ENCODE data around the gene UBE2E3. TPM values are rescaled to one million over a fixed set of nuclear protein-coding genes. Genes with fewer than 3 reads are reported as not detected.
"Not testable (repeated sequence)": the region's sequence is repeated elsewhere in the genome, so short reads cannot be mapped to it uniquely, and the experiment has no call there.

UBE2E3 gene
- total RNA-seq, 4 donors from 2014 or later = 23.6 to 65.4 (median 49.0) TPM

- intact Hi-C loops (cut with DNase I) = no loop called here
- no peak for DNase-seq
- H3K4me1 ChIP-seq = no peaks in the 10 kb centered on the region
- no peaks in the 10 kb centered on the region for H3K36me3 ChIP-seq
- no peaks in the 10 kb centered on the region for H3K27me3 ChIP-seq
- TF ChIP-seq POLR2A (IDR thresholded peaks at IDR 0.05) = no peak
- TF ChIP-seq CTCF (IDR thresholded peaks at IDR 0.05) = no peak
- H3K4me3 ChIP-seq = no peak overlapping the region
- WGBS, 2 donors = 52 to 61% methylated on average over 3 of the region's 3 CpGs
- H3K9me3 ChIP-seq = no peaks in the 10 kb centered on the region
- H3K27ac ChIP-seq = no peak overlapping the region
These were observed 44.6 kb downstream of the UBE2E3 start for GRCh38 chr2:181025004-181025403.

GRCh38 chr2:181036445-181036844 lies 56.0 kb downstream of the UBE2E3 start:
- intact Hi-C loops (cut with DNase I) = no loop called here
- Histone ChIP-seq H3K4me3 (no peak overlapping the region), H3K27ac (no peak overlapping the region), H3K4me1 (no peaks in the 10 kb centered on the region), H3K36me3 (no peaks in the 10 kb centered on the region), H3K27me3 (no peaks in the 10 kb centered on the region), H3K9me3 (no peaks in the 10 kb centered on the region)
- no peak for TF ChIP-seq POLR2A (IDR thresholded peaks at IDR 0.05)
- TF ChIP-seq CTCF (IDR thresholded peaks at IDR 0.05) = no peak
- no peak for DNase-seq
- 91 to 100% methylated on average over 2 of the region's 2 CpGs for WGBS, 2 donors

GRCh38 chr2:181036848-181037603 lies 56.6 kb downstream of the UBE2E3 start:
- no peaks in the 10 kb centered on the region for H3K9me3 ChIP-seq
- TF ChIP-seq POLR2A (IDR thresholded peaks at IDR 0.05) (no peak), CTCF (IDR thresholded peaks at IDR 0.05) (no peak)
- no peak overlapping the region for H3K27ac ChIP-seq
- H3K4me3 ChIP-seq = no peak overlapping the region
- intact Hi-C loops (cut with DNase I) = no loop called here
- WGBS, 2 donors = 75 to 81% methylated on average over 4 of the region's 4 CpGs
- DNase-seq = no peak
- no peaks in the 10 kb centered on the region for H3K36me3 ChIP-seq
- H3K27me3 ChIP-seq = no peaks in the 10 kb centered on the region
- H3K4me1 ChIP-seq = no peaks in the 10 kb centered on the region

- no peak overlapping the region for H3K4me3 ChIP-seq
- H3K9me3 ChIP-seq = no peaks in the 10 kb centered on the region
- 87 to 93% methylated on average over 1 of the region's 1 CpG for whole genome bisulfite sequencing, 2 donors
- H3K27me3 ChIP-seq = no peaks in the 10 kb centered on the region
- no peak overlapping the region for H3K27ac ChIP-seq
- no peak for DNase-seq
- TF ChIP-seq POLR2A (IDR thresholded peaks at IDR 0.05) = no peak
- no peak for TF ChIP-seq CTCF (IDR thresholded peaks at IDR 0.05)
- H3K4me1 ChIP-seq = no peaks in the 10 kb centered on the region
- no peaks in the 10 kb centered on the region for H3K36me3 ChIP-seq
- intact Hi-C loops (cut with DNase I) = no loop called here
These were observed 57.5 kb downstream of the UBE2E3 start for GRCh38 chr2:181037922-181038321.

- Histone ChIP-seq H3K36me3 (no peaks in the 10 kb centered on the region), H3K4me1 (no peaks in the 10 kb centered on the region), H3K4me3 (no peak overlapping the region), H3K27ac (no peak overlapping the region), H3K27me3 (no peaks in the 10 kb centered on the region), H3K9me3 (no peaks in the 10 kb centered on the region)
- 81 to 82% methylated on average over 4 of the region's 4 CpGs for WGBS, 2 donors
- TF ChIP-seq POLR2A (IDR thresholded peaks at IDR 0.05) = no peak
- TF ChIP-seq CTCF (IDR thresholded peaks at IDR 0.05) = no peak
- DNase-seq = no peak
- intact Hi-C loops (cut with DNase I) = no loop called here
These were observed 58.4 kb downstream of the UBE2E3 start for GRCh38 chr2:181038796-181039195.

- H3K9me3 ChIP-seq; H3K4me3 ChIP-seq; H3K4me1 ChIP-seq; intact Hi-C loops (cut with DNase I); H3K36me3 ChIP-seq; DNase-seq; H3K27me3 ChIP-seq; H3K27ac ChIP-seq: not testable (repeated sequence)
- 94 to 96% methylated on average over 11 of the region's 11 CpGs for WGBS, 2 donors
These were observed 60.4 kb downstream of the UBE2E3 start for GRCh38 chr2:181040839-181041238.

Data from esophagus squamous epithelium (tissue), 5 donors.